ENCODE results near the gene H1-8. TPM values are rescaled to one million over a fixed set of nuclear protein-coding genes. Genes with fewer than 3 reads are reported as not detected.
A peak's percentile ranks its signal among the peaks of the same experiment; 100 is the strongest.

H1-8 gene
- total RNA-seq, 1 donor from 2014 or later = not detected

DNA sequence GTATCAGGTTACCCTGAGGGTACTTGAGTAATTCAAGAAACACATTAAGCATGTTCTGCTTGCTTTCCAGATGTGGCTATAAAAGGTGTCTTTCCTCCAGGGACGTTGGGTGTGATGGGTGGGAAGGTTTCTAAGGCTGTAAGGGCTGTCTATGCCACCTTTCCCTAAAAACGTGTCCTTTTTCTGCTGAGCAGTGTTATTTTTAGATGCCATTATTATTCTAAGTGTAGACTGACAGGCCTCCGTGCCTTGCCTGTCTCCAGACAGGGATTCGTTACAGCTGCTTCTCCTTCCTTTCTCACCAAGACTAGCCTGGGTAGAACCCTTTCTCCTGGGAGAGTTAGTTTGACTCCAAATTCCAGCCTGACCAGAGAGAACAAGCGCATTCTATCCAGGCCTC is 41.3 kb upstream of the H1-8 start:
- no peak for DNase-seq (ENCODE audit: low read depth)
- H3K27me3 ChIP-seq (ENCODE audit: control insufficient read depth, insufficient read depth, low read length) = no peaks in the 10 kb centered on the region
- TF ChIP-seq, protein P1, sequence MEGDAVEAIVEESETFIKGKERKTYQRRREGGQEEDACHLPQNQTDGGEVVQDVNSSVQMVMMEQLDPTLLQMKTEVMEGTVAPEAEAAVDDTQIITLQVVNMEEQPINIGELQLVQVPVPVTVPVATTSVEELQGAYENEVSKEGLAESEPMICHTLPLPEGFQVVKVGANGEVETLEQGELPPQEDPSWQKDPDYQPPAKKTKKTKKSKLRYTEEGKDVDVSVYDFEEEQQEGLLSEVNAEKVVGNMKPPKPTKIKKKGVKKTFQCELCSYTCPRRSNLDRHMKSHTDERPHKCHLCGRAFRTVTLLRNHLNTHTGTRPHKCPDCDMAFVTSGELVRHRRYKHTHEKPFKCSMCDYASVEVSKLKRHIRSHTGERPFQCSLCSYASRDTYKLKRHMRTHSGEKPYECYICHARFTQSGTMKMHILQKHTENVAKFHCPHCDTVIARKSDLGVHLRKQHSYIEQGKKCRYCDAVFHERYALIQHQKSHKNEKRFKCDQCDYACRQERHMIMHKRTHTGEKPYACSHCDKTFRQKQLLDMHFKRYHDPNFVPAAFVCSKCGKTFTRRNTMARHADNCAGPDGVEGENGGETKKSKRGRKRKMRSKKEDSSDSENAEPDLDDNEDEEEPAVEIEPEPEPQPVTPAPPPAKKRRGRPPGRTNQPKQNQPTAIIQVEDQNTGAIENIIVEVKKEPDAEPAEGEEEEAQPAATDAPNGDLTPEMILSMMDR (IDR thresholded peaks at IDR 0.05; ENCODE audit: insufficient read depth, low read length, severe bottlenecking) = no peak
- H3K4me3 ChIP-seq (ENCODE audit: low read depth, low read length) = no peak overlapping the region
- no peak for FAIRE-seq
- peaks cover 1% of the 10 kb centered on the region for H3K36me3 ChIP-seq (ENCODE audit: control insufficient read depth, insufficient read depth, low read length)

DNA sequence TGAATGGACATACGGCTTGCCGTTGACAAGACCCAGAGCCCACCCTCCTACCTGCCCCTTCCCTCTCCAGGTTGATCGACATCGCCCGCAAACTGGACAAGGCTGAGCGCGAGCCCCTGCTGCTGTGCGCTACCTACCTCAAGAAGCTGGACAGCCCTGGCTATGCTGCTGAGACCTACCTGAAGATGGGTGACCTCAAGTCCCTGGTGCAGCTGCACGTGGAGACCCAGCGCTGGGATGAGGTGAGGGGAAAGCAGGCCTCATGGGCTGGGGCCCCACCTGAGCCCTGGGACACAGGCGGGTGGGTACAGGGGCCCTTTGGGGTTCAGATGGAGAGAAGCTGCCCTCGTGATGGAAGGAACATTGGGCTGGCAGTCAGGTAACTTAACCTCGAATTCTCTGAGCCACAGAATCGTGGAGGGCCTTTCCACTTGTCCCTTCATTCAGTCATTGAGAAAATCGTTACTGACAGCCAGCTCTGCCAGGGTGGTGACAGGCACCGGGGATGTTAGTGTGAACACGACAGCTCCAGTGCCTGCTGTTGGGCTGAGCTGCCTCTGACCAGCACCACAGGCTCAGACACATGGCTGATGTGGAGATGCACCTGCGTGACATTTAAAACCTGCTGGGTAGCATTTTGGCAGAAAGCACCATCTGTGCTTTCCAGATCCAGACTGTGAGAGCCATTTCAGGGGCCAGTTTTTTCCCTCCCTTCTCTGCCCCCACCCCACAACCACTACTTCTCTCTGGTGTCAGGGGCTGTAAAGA is 40.1 kb upstream of the H1-8 start:
- Histone ChIP-seq H3K36me3 (ENCODE audit: control insufficient read depth, insufficient read depth, low read length) (peaks cover 1% of the 10 kb centered on the region), H3K27me3 (ENCODE audit: control insufficient read depth, insufficient read depth, low read length) (no peaks in the 10 kb centered on the region), H3K4me3 (ENCODE audit: low read depth, low read length) (no peak overlapping the region)
- FAIRE-seq = no peak
- DNase-seq (ENCODE audit: low read depth) = no peak
- TF ChIP-seq, protein P1 (IDR thresholded peaks at IDR 0.05; ENCODE audit: insufficient read depth, low read length, severe bottlenecking) = no peak

DNA sequence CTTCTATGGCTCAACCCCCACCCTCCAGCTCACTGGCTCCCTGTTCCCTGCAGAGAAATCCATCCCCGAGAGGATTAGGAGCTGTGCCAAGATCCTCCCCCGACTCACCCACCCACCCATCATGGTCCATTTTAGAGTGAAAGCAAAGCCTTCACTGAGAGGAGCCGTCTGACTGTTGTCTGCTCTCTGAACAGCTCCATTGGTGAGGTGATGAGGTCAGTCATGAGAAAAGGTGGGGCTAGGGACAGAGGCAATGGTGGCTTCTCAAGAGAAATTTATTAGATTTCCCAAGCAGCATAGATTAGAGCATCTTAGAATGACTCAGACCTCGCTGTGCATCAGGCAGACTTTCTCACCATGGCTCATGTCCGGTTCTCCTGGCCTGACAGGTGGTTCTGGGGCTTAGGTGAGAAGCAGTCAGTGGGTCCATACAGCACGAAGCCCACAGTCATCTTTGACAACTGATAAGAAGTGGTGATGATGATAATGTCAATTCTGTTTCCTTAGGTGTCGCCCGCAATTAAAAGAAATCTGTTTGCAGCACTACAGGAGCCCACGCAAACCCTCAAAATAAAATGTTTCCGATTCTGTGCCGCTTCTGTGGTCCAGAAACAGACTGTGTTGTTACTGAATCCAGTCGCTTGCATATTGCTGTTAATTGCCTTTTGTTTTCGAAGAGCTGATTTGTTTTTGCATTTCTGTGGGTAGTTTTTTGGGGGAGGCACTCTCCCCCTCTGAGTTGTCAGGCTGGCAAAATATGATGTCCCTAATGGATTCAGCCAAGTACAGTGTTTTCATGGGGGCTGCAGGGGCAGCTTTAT is 39.3 kb upstream of the H1-8 start:
- Histone ChIP-seq H3K27me3 (ENCODE audit: control insufficient read depth, insufficient read depth, low read length) (no peaks in the 10 kb centered on the region), H3K36me3 (ENCODE audit: control insufficient read depth, insufficient read depth, low read length) (peaks cover 1% of the 10 kb centered on the region), H3K4me3 (ENCODE audit: low read depth, low read length) (no peak overlapping the region)
- FAIRE-seq (peak; percentile 50), DNase-seq (ENCODE audit: low read depth) (peak; percentile 8)
- TF ChIP-seq, protein P1 (IDR thresholded peaks at IDR 0.05; ENCODE audit: insufficient read depth, low read length, severe bottlenecking) = no peak

DNA sequence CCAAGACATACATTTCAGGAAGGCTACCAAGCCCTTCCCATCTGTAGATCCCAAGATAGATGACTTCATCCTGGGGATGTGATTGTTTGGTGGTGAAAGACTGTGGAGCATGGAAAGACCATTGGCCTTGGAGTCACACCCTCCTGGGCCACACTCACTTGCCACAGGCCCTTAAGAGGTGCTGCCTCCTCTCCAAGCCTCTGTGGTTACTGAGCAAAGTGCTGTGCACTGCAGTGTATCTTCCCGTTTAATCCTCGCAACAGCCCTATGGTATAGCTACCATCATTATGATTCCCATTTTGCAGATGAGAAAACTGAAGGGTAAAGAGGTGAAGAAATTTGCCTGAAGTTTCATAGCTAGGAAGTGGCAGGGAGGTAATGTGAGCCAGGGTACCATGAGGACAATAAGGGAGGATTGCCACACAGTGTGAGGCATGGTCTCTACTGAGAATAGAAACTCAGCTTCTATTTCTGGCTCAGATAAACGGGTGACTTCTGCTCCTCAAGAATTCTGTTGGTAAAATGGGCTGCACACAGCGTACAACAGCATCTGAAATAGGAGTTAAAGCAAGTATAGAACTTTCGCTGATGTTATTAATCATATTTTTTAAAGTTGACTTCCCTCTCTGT is 38.4 kb upstream of the H1-8 start:
- Histone ChIP-seq H3K4me3 (ENCODE audit: low read depth, low read length) (no peak overlapping the region), H3K36me3 (ENCODE audit: control insufficient read depth, insufficient read depth, low read length) (peaks cover 1% of the 10 kb centered on the region), H3K27me3 (ENCODE audit: control insufficient read depth, insufficient read depth, low read length) (no peaks in the 10 kb centered on the region)
- TF ChIP-seq, protein P1 (IDR thresholded peaks at IDR 0.05; ENCODE audit: insufficient read depth, low read length, severe bottlenecking) = no peak
- FAIRE-seq (no peak), DNase-seq (ENCODE audit: low read depth) (no peak)

DNA sequence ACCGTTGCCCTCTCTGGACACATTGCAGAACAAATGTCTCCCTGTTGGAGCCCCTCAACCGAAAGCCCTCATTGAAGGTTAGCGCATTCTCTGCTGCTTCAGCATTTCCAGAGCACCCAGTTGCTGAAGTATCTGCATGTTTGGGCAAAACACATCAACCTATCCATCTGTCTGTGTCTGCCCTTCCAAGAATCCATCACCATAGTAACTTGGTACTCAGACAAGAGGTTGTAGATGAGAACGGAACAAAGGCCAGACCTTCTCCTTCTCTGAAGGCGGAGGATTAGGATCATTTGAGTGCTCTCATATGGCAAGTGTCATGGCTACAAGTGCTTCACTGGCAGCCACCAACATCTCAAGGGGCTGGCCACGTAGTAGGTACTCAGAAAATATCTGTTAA is 37.6 kb upstream of the H1-8 start:
- TF ChIP-seq, protein P1 (IDR thresholded peaks at IDR 0.05; ENCODE audit: insufficient read depth, low read length, severe bottlenecking) = no peak
- H3K36me3 ChIP-seq (ENCODE audit: control insufficient read depth, insufficient read depth, low read length) = no peaks in the 10 kb centered on the region
- no peak overlapping the region for H3K4me3 ChIP-seq (ENCODE audit: low read depth, low read length)
- DNase-seq (ENCODE audit: low read depth) = peak; percentile 8
- no peaks in the 10 kb centered on the region for H3K27me3 ChIP-seq (ENCODE audit: control insufficient read depth, insufficient read depth, low read length)
- no peak for FAIRE-seq

Data from bronchial epithelial cell (primary cell).